ENCODE data around the gene BLVRB.
"Not testable (repeated sequence)": the region's sequence is repeated elsewhere in the genome, so short reads cannot be mapped to it uniquely, and the experiment has no call there.

The BLVRB gene

GRCh38 chr19:40422748-40423566, 42.6 kb downstream of the BLVRB start:
- DNase-seq (ENCODE audit: low read depth, low spot score): no peak

GRCh38 chr19:40421993-40422747, 43.4 kb downstream of the BLVRB start:
- no peak for DNase-seq (ENCODE audit: low read depth, low spot score)

- DNase-seq (ENCODE audit: low read depth, low spot score): no peak
Observed at GRCh38 chr19:40420766-40421765, 44.5 kb downstream of the BLVRB start.

GRCh38 chr19:40420451-40420765, 45.1 kb downstream of the BLVRB start:
- no peak for DNase-seq (ENCODE audit: low read depth, low spot score)

- DNase-seq (ENCODE audit: low read depth, low spot score): no peak
Observed at GRCh38 chr19:40419780-40420179, 45.8 kb downstream of the BLVRB start.

- DNase-seq (ENCODE audit: low read depth, low spot score): no peak
Observed at GRCh38 chr19:40419066-40419612, 46.4 kb downstream of the BLVRB start.

GRCh38 chr19:40418040-40418439, 47.5 kb downstream of the BLVRB start:
- no peak for DNase-seq (ENCODE audit: low read depth, low spot score)

- no peak for DNase-seq (ENCODE audit: low read depth, low spot score)
Observed at GRCh38 chr19:40417643-40417981, 47.9 kb downstream of the BLVRB start.

- DNase-seq (ENCODE audit: low read depth, low spot score): no peak
Observed at GRCh38 chr19:40416918-40417642, 48.5 kb downstream of the BLVRB start.

- no peak for DNase-seq (ENCODE audit: low read depth, low spot score)
Observed at GRCh38 chr19:40415768-40416167, 49.8 kb downstream of the BLVRB start.

- DNase-seq (ENCODE audit: low read depth, low spot score): no peak
Observed at GRCh38 chr19:40414542-40415535, 50.7 kb downstream of the BLVRB start.

- DNase-seq (ENCODE audit: low read depth, low spot score): no peak
Observed at GRCh38 chr19:40413291-40413845, 52.2 kb downstream of the BLVRB start, which contains the start of gene PRX. PRX (minus strand) TSS chr19:40413378; CDS start chr19:40407932, 5,446 bp downstream.

- no peak for DNase-seq (ENCODE audit: low read depth, low spot score)
Observed at GRCh38 chr19:40412866-40413265, 52.7 kb downstream of the BLVRB start.

- DNase-seq (ENCODE audit: low read depth, low spot score): no peak
Observed at GRCh38 chr19:40411958-40412499, 53.5 kb downstream of the BLVRB start.

- DNase-seq (ENCODE audit: low read depth, low spot score): no peak
Observed at GRCh38 chr19:40411125-40411842, 54.3 kb downstream of the BLVRB start.

GRCh38 chr19:40410030-40410389, 55.5 kb downstream of the BLVRB start:
- DNase-seq (ENCODE audit: low read depth, low spot score): no peak

- DNase-seq (ENCODE audit: low read depth, low spot score): not testable (repeated sequence)
Observed at GRCh38 chr19:40408598-40408925, 57.0 kb downstream of the BLVRB start.

GRCh38 chr19:40407714-40408597, 57.6 kb downstream of the BLVRB start:
- no peak for DNase-seq (ENCODE audit: low read depth, low spot score)

Measured in brain pericyte (primary cell).